HTR-8/SVneo (cell line): ENCODE measurements around the gene IL18R1.

Experiments used
- DNase-seq: peaks from one replicate; pipeline ENCODE4 v3.0.0; 2011; ENCODE audit warnings: low spot score, mixed read lengths; ENCODE audit not compliant: insufficient read length
- FAIRE-seq: peaks from 2 replicates; lab custom pipeline; 2011; peaks lifted over from hg19 to GRCh38; lab: Jason Lieb, UNC

Gene IL18R1

DNA sequence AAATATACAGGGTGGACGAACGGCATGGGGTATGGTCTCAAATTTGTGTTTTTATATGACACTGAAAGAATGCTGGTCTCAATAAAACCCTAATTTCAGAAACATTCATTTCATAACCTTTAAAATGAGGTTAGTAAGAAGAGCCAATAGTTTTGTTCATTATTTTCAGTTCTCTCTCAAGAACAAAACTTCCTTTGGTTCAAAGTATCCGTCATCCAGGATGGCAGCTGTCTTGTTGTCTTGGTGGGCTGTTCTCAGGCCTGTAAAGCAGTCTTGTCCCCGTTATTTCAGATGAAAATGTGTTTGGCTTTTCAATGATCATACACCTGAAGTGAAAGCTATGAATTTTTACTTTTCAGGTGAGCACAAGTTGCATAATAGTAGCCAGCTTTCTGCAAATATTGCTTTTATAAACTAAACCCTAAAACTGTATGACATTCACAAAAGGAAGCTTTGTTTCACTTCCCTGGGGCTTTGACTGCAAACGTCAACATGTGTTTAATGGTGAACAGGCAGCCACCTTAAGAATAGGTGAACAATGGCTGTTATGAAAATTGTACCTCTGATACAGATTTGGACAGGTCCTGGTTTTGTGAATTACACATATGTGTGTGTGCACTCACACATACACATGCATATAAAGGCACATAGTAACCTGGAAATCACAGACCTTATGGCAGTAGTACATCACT lies 70.0 kb downstream of the IL18R1 start:
- DNase-seq = no peak
- FAIRE-seq = no peak

DNA sequence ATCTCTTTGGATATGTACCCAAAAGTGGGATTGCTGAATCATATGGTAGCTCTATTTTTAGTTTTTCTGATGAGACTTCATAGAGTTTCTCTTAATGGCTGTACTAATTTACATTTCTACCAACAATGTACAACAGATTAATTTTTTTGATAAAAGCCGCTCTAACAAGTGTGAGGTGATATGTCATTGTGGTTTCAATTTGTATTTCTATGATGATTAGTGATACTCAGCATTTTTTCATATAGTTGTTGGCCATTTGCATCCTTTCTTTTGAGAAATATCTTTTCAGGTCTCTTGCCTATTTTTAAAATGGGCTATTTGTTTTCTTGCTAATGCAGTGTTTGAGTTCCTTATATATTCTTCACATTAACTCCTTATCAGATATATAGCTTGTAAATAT lies 71.7 kb downstream of the IL18R1 start:
- FAIRE-seq (no peak), DNase-seq (no peak)

GRCh38 chr2:102428573-102428972 lies 73.0 kb downstream of the IL18R1 start:
- no peak for DNase-seq
- no peak for FAIRE-seq

- FAIRE-seq = no peak
Observed at GRCh38 chr2:102432386-102432785, 76.8 kb downstream of the IL18R1 start.

DNA sequence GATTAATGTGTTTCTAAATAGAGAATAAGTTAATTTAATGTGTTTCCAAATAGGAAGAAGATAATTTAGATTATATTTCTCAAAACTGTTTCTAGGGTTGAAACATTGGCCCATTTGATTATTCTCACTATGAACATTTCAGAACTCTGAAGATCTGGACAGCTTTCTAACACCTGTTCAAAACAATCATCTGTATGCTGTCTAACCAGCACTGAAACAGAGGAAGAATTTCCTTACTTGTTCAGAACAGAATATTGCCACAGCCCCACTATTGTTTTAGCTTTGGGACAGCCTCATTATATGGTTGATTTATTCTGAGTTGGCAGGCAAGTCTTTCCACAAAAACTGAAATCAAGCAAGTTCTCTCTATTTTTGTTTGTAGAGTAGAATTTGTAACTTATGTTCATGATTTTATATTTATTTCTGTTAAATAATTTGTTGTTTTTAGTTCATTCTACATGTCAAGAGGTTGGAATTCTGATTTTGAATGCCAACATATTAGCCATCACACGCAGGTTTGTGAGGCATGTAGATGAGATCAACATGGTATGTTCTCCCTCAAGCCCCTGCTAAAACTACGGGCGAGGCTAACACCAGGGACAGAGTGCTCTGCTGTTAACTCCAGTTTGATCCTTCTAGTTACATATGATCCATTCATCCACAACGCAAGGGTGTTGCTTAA lies 78.5 kb downstream of the IL18R1 start:
- no peak for FAIRE-seq

More at GRCh38 chr2:102432386-102432785, 76.8 kb downstream of the IL18R1 start:
- DNase-seq = no peak

DNA sequence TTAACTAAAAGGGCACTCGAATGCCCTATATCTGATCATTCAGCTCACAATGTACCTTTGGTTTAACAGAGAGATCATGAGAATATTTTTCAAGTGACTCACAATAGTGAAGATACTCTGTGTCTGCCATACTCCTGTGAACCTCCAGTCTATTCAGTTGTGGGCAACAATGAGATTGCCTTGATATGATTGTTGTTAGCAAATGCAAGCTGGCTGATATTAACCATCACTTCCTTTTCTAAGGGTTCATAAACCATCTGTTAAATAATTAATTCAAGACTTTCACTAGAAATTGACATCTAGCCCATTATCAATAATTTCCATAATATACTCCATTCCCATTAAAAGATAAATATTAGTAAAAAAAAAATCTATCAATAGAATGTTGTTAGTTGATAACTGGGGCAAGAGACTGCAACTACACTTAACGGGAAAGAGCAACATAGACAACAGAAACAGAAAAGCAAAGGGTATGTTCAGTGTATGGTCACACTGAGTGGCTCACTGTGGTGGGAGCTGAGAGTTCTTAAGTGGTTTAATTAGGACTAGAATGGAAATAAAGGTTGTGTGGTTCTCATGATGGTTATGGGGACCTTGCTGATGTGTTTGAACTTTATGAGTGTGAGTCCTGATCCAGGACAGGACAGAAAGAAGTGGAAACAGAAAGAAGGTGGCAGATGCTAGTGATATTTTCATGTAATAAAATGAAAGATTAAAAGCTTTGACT lies 79.2 kb downstream of the IL18R1 start:
- DNase-seq (no peak), FAIRE-seq (no peak)

More for the DNA sequence above, 78.5 kb downstream of the IL18R1 start:
- DNase-seq = no peak

GRCh38 chr2:102435741-102436140 lies 80.1 kb downstream of the IL18R1 start:
- DNase-seq = no peak
- FAIRE-seq = no peak

DNA sequence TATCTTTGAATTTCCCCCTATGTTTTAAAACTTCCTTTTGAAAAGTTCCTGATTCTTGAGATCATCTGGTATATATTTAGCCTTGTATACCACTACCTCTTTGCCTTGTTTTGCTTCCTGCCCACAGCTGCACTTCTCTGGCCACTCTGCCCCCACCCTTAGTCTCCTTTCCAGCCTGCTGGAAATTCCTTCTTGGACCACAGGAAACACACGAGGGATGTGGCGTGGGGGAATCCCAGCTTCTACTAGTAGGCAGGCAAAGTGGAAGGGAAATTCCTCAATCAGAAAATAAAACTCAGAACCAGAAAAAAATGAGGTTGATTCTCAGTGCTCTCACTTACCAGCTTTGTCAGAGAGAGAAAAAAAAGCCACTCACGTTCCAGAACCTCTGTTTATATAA lies 80.7 kb downstream of the IL18R1 start:
- DNase-seq (no peak), FAIRE-seq (no peak)

DNA sequence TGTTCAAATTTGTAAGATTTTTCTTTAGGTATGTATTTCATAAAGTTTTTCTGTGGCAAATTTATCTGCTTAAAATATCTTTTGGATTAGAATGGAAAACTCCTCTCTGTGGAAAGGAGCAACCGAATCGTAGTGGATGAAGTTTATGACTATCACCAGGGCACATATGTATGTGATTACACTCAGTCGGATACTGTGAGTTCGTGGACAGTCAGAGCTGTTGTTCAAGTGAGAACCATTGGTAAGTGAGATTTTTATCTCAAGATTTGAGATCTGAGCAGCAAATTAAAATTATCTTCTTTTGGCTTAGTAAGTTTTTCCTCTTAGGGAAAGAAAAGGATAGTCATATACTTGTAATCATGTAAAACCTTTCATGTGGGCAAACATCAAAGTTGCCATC lies 81.5 kb downstream of the IL18R1 start:
- FAIRE-seq (no peak), DNase-seq (no peak)

GRCh38 chr2:102438111-102438510 lies 82.5 kb downstream of the IL18R1 start:
- no peak for FAIRE-seq
- DNase-seq = no peak

GRCh38 chr2:102438578-102438977 lies 83.0 kb downstream of the IL18R1 start:
- DNase-seq (no peak), FAIRE-seq (no peak)

GRCh38 chr2:102439065-102439695 lies 83.6 kb downstream of the IL18R1 start:
- no peak for DNase-seq
- no peak for FAIRE-seq

- DNase-seq (peak; percentile 9), FAIRE-seq (no peak)
Observed at GRCh38 chr2:102442967-102443828, 87.6 kb downstream of the IL18R1 start.

GRCh38 chr2:102444233-102444632 lies 88.6 kb downstream of the IL18R1 start:
- FAIRE-seq = no peak

DNA sequence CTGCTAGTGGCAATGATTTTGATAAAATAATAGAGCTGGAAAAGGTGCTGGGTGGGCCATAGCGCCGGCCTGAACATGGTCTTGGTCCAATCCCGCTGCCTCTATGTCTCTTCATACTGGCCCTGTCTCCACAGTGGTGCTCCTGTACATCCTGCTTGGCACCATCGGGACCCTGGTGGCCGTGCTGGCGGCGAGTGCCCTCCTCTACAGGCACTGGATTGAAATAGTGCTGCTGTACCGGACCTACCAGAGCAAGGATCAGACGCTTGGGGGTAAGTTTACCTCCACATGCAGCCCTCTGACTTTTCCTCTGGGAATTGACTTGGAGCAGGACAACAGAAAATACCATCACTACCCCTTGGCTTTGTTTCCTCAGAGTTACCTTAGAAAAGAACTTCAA lies 91.3 kb downstream of the IL18R1 start:
- FAIRE-seq (no peak), DNase-seq (no peak)

More at GRCh38 chr2:102444233-102444632, 88.6 kb downstream of the IL18R1 start:
- no peak for DNase-seq
